Loucy (cell line): ENCODE data around the gene ILDR1.

Source experiments
- H2AFZ ChIP-seq: fragments of 200-600 bp; sonication (generic); 2 replicates; pipeline ENCODE4 v1.6.0; 2016; ENCODE audit warnings: antibody characterized with exemption, mild to moderate bottlenecking, low read length, moderate library complexity
- H3F3A ChIP-seq: fragments of 200-600 bp; 2 replicates; pipeline ENCODE4 v1.6.0; 2016; ENCODE audit warnings: antibody characterized with exemption, low read depth, mild to moderate bottlenecking
- H3K27me3 ChIP-seq: fragments of 200-600 bp; sonication (generic); 2 replicates; pipeline ENCODE4 v1.6.1; 2014; ENCODE audit warnings: low read length, mild to moderate bottlenecking; ENCODE audit not compliant: insufficient read depth, poor library complexity, severe bottlenecking
- H3K36me3 ChIP-seq: fragments of 200-600 bp; sonication (generic); 2 replicates; pipeline ENCODE4 v1.6.1; 2016; ENCODE audit warnings: low read length; ENCODE audit not compliant: insufficient read depth
- H3K4me1 ChIP-seq: fragments of 200-600 bp; sonication (generic); 2 replicates; pipeline ENCODE4 v1.5.1; 2014; ENCODE audit warnings: low read length, mild to moderate bottlenecking; ENCODE audit not compliant: insufficient read depth, poor library complexity, severe bottlenecking
- H3K4me2 ChIP-seq: fragments of 200-600 bp; sonication (generic); 2 replicates; pipeline ENCODE4 v1.6.0; 2014; ENCODE audit warnings: antibody characterized with exemption, low read length, low read depth, mild to moderate bottlenecking; ENCODE audit not compliant: poor library complexity, severe bottlenecking
- H3K4me3 ChIP-seq: fragments of 200-600 bp; sonication (generic); 2 replicates; pipeline ENCODE4 v1.5.1; 2014; ENCODE audit warnings: low read length, mild to moderate bottlenecking, mixed read lengths; ENCODE audit not compliant: poor library complexity, severe bottlenecking
- H3K79me2 ChIP-seq: fragments of 200-600 bp; sonication (generic); 2 replicates; pipeline ENCODE4 v1.6.1; 2014; ENCODE audit warnings: low read length; ENCODE audit not compliant: insufficient read depth
- H3K9ac ChIP-seq: fragments of 200-600 bp; sonication (generic); 2 replicates; pipeline ENCODE4 v1.6.0; 2014; ENCODE audit warnings: mild to moderate bottlenecking, low read depth, low read length, moderate library complexity; ENCODE audit not compliant: poor library complexity, severe bottlenecking
- H3K9me2 ChIP-seq: fragments of 200-600 bp; sonication (generic); replicated peaks from 2 replicates; pipeline ENCODE4 v1.6.1; 2016; ENCODE audit warnings: low read depth, low read length, mixed read lengths
- H3K9me3 ChIP-seq: fragments of 200-600 bp; sonication (generic); 2 replicates; pipeline ENCODE4 v1.6.1; 2014; ENCODE audit warnings: mild to moderate bottlenecking, antibody characterized with exemption, low read length, low read depth; ENCODE audit not compliant: insufficient read depth
- H4K20me1 ChIP-seq: fragments of 200-600 bp; sonication (generic); 2 replicates; pipeline ENCODE4 v1.6.0; 2014; ENCODE audit warnings: antibody characterized with exemption, low read length, mild to moderate bottlenecking; ENCODE audit not compliant: insufficient read depth, poor library complexity, severe bottlenecking
- EZH2phosphoT487 ChIP-seq: fragments of 200-600 bp; IDR thresholded peaks from 2 replicates; pipeline ENCODE4 v1.6.1; 2018; ENCODE audit warnings: antibody characterized with exemption, mild to moderate bottlenecking, moderate library complexity, borderline replicate concordance
- TF ChIP-seq, protein P1 (sequence below): fragments of 200-600 bp; sonication (generic); conservative IDR thresholded peaks from 2 replicates; pipeline ENCODE4 v1.5.1; 2014; ENCODE audit warnings: mild to moderate bottlenecking, antibody characterized with exemption, low read length

Gene ILDR1

DNA sequence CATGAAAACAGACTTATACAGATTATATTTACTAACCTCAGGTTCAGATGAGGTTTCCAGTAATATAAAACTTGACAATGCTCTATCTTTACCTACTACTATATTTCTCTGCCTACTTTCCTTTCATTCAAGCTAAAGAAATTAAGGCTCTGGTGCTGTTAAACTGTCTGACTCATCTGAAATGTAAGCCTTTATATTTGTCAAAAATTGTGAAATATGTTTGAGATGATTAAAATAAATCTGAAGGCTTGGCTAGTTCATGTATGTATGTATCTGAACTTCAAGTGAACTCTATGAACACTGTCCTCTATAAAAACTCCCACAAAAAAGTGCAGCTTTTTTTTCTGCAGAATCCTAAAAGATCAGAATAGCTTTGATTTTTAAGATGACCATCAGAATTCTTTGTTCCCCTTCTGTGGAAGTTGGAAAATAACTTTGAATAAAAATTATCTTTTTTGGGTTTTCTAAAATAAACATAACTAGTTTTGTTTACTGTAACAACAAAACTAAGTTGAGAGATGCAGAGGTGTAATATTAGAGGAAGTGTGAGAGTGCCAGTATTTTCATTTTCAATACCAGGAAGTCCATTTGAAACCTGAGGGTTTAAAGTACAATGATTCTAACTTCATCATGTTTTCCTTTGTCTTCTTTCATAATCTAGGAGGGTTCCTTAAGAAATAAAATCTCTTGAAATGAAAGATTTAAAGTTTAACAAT, 42.2 kb downstream of the ILDR1 start:
- H3K27me3 ChIP-seq, result no peaks in the 10 kb centered on the region
- H4K20me1 ChIP-seq, result no peaks in the 10 kb centered on the region
- no peaks in the 10 kb centered on the region for H3K9me2 ChIP-seq
- no peak for TF ChIP-seq EZH2phosphoT487
- TF ChIP-seq, protein P1, sequence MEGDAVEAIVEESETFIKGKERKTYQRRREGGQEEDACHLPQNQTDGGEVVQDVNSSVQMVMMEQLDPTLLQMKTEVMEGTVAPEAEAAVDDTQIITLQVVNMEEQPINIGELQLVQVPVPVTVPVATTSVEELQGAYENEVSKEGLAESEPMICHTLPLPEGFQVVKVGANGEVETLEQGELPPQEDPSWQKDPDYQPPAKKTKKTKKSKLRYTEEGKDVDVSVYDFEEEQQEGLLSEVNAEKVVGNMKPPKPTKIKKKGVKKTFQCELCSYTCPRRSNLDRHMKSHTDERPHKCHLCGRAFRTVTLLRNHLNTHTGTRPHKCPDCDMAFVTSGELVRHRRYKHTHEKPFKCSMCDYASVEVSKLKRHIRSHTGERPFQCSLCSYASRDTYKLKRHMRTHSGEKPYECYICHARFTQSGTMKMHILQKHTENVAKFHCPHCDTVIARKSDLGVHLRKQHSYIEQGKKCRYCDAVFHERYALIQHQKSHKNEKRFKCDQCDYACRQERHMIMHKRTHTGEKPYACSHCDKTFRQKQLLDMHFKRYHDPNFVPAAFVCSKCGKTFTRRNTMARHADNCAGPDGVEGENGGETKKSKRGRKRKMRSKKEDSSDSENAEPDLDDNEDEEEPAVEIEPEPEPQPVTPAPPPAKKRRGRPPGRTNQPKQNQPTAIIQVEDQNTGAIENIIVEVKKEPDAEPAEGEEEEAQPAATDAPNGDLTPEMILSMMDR, result no peak
- H3F3A ChIP-seq, result 0 out of 2 replicates have a peak, but pooled peaks cover 3% of the 10 kb centered on the region
- no peak overlapping the region for H3K4me3 ChIP-seq
- H3K4me2 ChIP-seq, result no peak overlapping the region
- H2AFZ ChIP-seq, result no peak overlapping the region
- no peaks in the 10 kb centered on the region; the same call in 1 of the 2 replicates for H3K36me3 ChIP-seq
- H3K9me3 ChIP-seq, result peaks cover 12% of the 10 kb centered on the region
- no peaks in the 10 kb centered on the region for H3K79me2 ChIP-seq
- no peak overlapping the region for H3K9ac ChIP-seq
- H3K4me1 ChIP-seq, result peaks cover 14% of the 10 kb centered on the region

DNA sequence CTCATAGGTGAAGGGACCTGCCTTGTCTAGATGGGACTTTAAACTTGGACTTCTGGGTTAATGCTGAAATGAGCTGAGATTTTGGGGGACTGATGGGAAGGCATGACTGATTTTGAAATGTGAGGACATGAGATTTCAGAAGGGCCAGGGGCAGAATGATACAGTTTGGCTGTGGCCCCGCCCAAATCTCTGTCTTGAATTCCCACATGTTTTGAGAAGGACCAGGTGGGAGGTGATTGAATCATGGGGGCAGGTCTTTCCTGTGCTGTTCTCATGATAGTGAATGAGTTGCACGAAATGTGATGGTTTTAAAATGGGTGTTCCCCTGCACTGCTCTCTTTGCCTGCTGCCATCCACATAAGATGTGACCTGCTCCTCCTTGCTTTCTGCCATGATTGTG, 42.8 kb downstream of the ILDR1 start:
- Histone ChIP-seq H2AFZ (no peak overlapping the region), H3F3A (0 out of 2 replicates have a peak, but pooled peaks cover 3% of the 10 kb centered on the region), H3K36me3 (no peaks in the 10 kb centered on the region; the same call in 1 of the 2 replicates), H3K9me2 (no peaks in the 10 kb centered on the region), H4K20me1 (no peaks in the 10 kb centered on the region), H3K9ac (no peak overlapping the region), H3K4me2 (no peak overlapping the region), H3K4me1 (peaks cover 14% of the 10 kb centered on the region), H3K4me3 (no peak overlapping the region), H3K79me2 (no peaks in the 10 kb centered on the region), H3K27me3 (no peaks in the 10 kb centered on the region), H3K9me3 (peaks cover 17% of the 10 kb centered on the region)
- TF ChIP-seq EZH2phosphoT487, result no peak
- TF ChIP-seq, protein P1, result no peak

DNA sequence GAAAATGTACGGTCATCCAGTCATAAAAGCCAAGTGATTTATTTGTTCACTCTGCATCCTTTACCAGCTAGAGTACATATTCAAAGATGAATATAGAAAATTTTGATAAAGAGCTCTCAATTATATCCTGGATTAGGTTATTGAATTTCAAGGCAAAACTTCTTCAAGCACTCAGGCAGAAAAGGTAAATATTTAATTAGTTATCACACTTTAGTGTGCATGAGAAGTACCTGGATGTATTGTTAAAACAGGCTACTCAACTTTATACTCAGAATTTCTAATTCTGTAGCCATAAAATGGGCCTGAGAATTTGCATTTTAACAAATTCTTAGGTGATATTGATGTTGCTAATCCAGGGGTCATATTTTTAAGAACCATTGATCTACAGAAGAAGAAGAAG, 45.3 kb downstream of the ILDR1 start:
- no peaks in the 10 kb centered on the region for H3K36me3 ChIP-seq
- H3K9me2 ChIP-seq, result no peaks in the 10 kb centered on the region
- no peak overlapping the region for H3K9ac ChIP-seq
- H3K4me3 ChIP-seq, result no peak overlapping the region
- H3K9me3 ChIP-seq, result peaks cover 5% of the 10 kb centered on the region
- no peak overlapping the region for H2AFZ ChIP-seq
- 0 out of 2 replicates have a peak, but pooled peaks cover 3% of the 10 kb centered on the region for H3F3A ChIP-seq
- H3K4me1 ChIP-seq, result peaks cover 11% of the 10 kb centered on the region
- H4K20me1 ChIP-seq, result no peaks in the 10 kb centered on the region
- no peak for TF ChIP-seq EZH2phosphoT487
- TF ChIP-seq, protein P1, result no peak
- no peaks in the 10 kb centered on the region for H3K79me2 ChIP-seq
- no peak overlapping the region for H3K4me2 ChIP-seq
- H3K27me3 ChIP-seq, result no peaks in the 10 kb centered on the region
